ENCODE results near the gene GRIK4. TPM values are rescaled to one million over a fixed set of nuclear protein-coding genes. Genes with fewer than 3 reads are reported as not detected.

The GRIK4 gene
- polyA plus RNA-seq, 1 donor from 2014 or later = 3.4 TPM

DNA sequence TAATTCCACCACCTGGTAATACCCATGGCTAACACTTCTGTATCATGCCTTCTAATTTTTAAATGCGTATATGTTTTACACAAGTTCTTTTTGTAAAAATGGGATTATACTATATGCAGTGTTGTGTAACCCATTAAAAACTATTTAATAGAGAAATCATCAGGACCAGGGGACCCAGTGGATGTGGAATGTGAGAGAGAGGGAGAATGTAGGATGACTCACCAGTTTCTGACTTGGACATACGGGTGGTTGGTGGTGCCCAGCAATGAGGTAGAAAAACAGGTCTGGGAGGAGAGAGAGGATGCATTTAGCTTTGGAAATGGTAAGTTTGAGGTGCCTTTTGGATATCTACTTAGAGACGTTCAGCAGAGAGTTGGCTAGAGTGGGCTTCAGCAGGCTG, 400.4 kb downstream of the GRIK4 start:
- no peaks in the 10 kb centered on the region for H3K79me2 ChIP-seq (replicated peaks; ENCODE audit: insufficient read depth, low read length)
- H4K20me1 ChIP-seq (ENCODE audit: insufficient read depth) = no peaks in the 10 kb centered on the region
- H3K9ac ChIP-seq (ENCODE audit: low read length) = no peak overlapping the region
- no peaks in the 10 kb centered on the region for H3K9me3 ChIP-seq (ENCODE audit: low read length)
- H3K9me2 ChIP-seq (ENCODE audit: insufficient read depth, low read length) = no peaks in the 10 kb centered on the region
- no peak for TF ChIP-seq POLR2AphosphoS5 (IDR thresholded peaks at IDR 0.05)
- TF ChIP-seq EZH2 (IDR thresholded peaks at IDR 0.05; ENCODE audit: borderline replicate concordance, insufficient read depth, low read length, poor library complexity, severe bottlenecking) = no peak
- TF ChIP-seq RAD21 (conservative IDR thresholded peaks at IDR 0.05) = no peak
- no peak for TF ChIP-seq SMC3 (conservative IDR thresholded peaks at IDR 0.05; ENCODE audit: poor library complexity)
- TF ChIP-seq, protein P1, sequence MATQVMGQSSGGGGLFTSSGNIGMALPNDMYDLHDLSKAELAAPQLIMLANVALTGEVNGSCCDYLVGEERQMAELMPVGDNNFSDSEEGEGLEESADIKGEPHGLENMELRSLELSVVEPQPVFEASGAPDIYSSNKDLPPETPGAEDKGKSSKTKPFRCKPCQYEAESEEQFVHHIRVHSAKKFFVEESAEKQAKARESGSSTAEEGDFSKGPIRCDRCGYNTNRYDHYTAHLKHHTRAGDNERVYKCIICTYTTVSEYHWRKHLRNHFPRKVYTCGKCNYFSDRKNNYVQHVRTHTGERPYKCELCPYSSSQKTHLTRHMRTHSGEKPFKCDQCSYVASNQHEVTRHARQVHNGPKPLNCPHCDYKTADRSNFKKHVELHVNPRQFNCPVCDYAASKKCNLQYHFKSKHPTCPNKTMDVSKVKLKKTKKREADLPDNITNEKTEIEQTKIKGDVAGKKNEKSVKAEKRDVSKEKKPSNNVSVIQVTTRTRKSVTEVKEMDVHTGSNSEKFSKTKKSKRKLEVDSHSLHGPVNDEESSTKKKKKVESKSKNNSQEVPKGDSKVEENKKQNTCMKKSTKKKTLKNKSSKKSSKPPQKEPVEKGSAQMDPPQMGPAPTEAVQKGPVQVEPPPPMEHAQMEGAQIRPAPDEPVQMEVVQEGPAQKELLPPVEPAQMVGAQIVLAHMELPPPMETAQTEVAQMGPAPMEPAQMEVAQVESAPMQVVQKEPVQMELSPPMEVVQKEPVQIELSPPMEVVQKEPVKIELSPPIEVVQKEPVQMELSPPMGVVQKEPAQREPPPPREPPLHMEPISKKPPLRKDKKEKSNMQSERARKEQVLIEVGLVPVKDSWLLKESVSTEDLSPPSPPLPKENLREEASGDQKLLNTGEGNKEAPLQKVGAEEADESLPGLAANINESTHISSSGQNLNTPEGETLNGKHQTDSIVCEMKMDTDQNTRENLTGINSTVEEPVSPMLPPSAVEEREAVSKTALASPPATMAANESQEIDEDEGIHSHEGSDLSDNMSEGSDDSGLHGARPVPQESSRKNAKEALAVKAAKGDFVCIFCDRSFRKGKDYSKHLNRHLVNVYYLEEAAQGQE (IDR thresholded peaks at IDR 0.05; ENCODE audit: borderline replicate concordance) = no peak
- TF ChIP-seq, protein P2, sequence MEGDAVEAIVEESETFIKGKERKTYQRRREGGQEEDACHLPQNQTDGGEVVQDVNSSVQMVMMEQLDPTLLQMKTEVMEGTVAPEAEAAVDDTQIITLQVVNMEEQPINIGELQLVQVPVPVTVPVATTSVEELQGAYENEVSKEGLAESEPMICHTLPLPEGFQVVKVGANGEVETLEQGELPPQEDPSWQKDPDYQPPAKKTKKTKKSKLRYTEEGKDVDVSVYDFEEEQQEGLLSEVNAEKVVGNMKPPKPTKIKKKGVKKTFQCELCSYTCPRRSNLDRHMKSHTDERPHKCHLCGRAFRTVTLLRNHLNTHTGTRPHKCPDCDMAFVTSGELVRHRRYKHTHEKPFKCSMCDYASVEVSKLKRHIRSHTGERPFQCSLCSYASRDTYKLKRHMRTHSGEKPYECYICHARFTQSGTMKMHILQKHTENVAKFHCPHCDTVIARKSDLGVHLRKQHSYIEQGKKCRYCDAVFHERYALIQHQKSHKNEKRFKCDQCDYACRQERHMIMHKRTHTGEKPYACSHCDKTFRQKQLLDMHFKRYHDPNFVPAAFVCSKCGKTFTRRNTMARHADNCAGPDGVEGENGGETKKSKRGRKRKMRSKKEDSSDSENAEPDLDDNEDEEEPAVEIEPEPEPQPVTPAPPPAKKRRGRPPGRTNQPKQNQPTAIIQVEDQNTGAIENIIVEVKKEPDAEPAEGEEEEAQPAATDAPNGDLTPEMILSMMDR (IDR thresholded peaks at IDR 0.05; ENCODE audit: poor library complexity, severe bottlenecking) = no peak
- TF ChIP-seq EP300 (conservative IDR thresholded peaks at IDR 0.05; ENCODE audit: poor library complexity, severe bottlenecking) = no peak
- TF ChIP-seq TAF1 (IDR thresholded peaks at IDR 0.05; ENCODE audit: low read depth) = no peak
- TF ChIP-seq MXI1 (conservative IDR thresholded peaks at IDR 0.05; ENCODE audit: poor library complexity, severe bottlenecking) = no peak
- H3K4me3 ChIP-seq (ENCODE audit: low read length) = no peak overlapping the region
- H3K4me2 ChIP-seq (ENCODE audit: low read length) = no peak overlapping the region
- no peak overlapping the region for H3K27ac ChIP-seq (ENCODE audit: low read length)
- no peak overlapping the region for H2AFZ ChIP-seq (ENCODE audit: low read depth, low read length)
- H3K36me3 ChIP-seq (ENCODE audit: insufficient read depth, low read length) = no peaks in the 10 kb centered on the region
- H3K27me3 ChIP-seq (ENCODE audit: insufficient read depth, low read depth, low read length) = no peaks in the 10 kb centered on the region
- no peaks in the 10 kb centered on the region for H3F3A ChIP-seq (ENCODE audit: insufficient read depth, low read length, poor library complexity, severe bottlenecking)

DNA sequence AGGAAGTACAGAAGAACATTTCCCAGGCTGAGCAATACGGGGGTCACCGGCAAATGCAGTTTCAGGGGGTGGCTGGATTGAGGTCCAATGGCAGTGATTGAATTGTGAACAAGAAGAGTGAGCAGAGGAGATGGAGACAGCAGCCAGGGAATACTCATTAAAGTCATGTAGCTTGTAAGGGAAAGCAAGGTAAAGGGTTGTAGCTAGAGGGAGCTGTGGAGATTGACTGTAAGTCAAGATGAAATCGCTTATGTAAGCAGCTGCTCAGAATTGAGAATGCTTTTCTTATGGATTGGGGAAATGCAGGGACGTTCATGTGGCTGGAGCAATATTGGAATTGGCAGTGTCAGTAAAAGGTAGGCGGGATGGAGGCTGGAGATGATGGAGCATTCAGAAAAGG, 401.0 kb downstream of the GRIK4 start:
- TF ChIP-seq TAF1 (IDR thresholded peaks at IDR 0.05; ENCODE audit: low read depth) (no peak), SMC3 (conservative IDR thresholded peaks at IDR 0.05; ENCODE audit: poor library complexity) (peak; percentile 57), MXI1 (conservative IDR thresholded peaks at IDR 0.05; ENCODE audit: poor library complexity, severe bottlenecking) (no peak), EZH2 (IDR thresholded peaks at IDR 0.05; ENCODE audit: borderline replicate concordance, insufficient read depth, low read length, poor library complexity, severe bottlenecking) (no peak), RAD21 (conservative IDR thresholded peaks at IDR 0.05) (peak; percentile 48), POLR2AphosphoS5 (IDR thresholded peaks at IDR 0.05) (no peak), EP300 (conservative IDR thresholded peaks at IDR 0.05; ENCODE audit: poor library complexity, severe bottlenecking) (no peak)
- TF ChIP-seq, protein P2 (IDR thresholded peaks at IDR 0.05; ENCODE audit: poor library complexity, severe bottlenecking) = peak; percentile 66
- TF ChIP-seq, protein P1 (IDR thresholded peaks at IDR 0.05; ENCODE audit: borderline replicate concordance) = no peak
- no peaks in the 10 kb centered on the region for H3K79me2 ChIP-seq (replicated peaks; ENCODE audit: insufficient read depth, low read length)
- no peak overlapping the region for H3K4me3 ChIP-seq (ENCODE audit: low read length)
- no peak overlapping the region for H3K27ac ChIP-seq (ENCODE audit: low read length)
- no peak overlapping the region for H2AFZ ChIP-seq (ENCODE audit: low read depth, low read length)
- H3K9me3 ChIP-seq (ENCODE audit: low read length) = no peaks in the 10 kb centered on the region
- H3K36me3 ChIP-seq (ENCODE audit: insufficient read depth, low read length) = no peaks in the 10 kb centered on the region
- H3F3A ChIP-seq (ENCODE audit: insufficient read depth, low read length, poor library complexity, severe bottlenecking) = no peaks in the 10 kb centered on the region
- H4K20me1 ChIP-seq (ENCODE audit: insufficient read depth) = no peaks in the 10 kb centered on the region
- no peak overlapping the region for H3K4me2 ChIP-seq (ENCODE audit: low read length)
- no peak overlapping the region for H3K9ac ChIP-seq (ENCODE audit: low read length)
- no peaks in the 10 kb centered on the region for H3K27me3 ChIP-seq (ENCODE audit: insufficient read depth, low read depth, low read length)
- H3K9me2 ChIP-seq (ENCODE audit: insufficient read depth, low read length) = no peaks in the 10 kb centered on the region

Data from neural cell (in vitro differentiated cells).